Transverse colon (tissue), 4 donors: ENCODE results near the gene CCL8.

ENCODE experiments used
- POLR2A ChIP-seq: fragments of 450-650 bp; IDR thresholded peaks from one replicate; pipeline ENCODE4 v1.6.1; 2016; ENCODE audit warnings: antibody characterized with exemption, mild to moderate bottlenecking, moderate library complexity
- POLR2AphosphoS5 ChIP-seq, 3 donors: sonication (generic); formaldehyde crosslinking; IDR thresholded peaks; one replicate each; pipeline ENCODE4 v1.6.1; 2016; ENCODE audit warnings: antibody characterized with exemption in 3 of 3
- TF ChIP-seq, protein P1 (sequence below), 5 experiments: fragments of 200-600 bp in 3 of 5; fragments of 450-650 bp in 2 of 5; sonication (generic) in 3 of 5; IDR thresholded peaks; 1 replicate in 2 of 5; 2 replicates in 3 of 5; pipeline ENCODE4 v1.5.1; 2016 to 2017; ENCODE audit warnings: antibody characterized with exemption in 5 of 5, inconsistent platforms in 3 of 5, mild to moderate bottlenecking in 2 of 5, moderate library complexity in 1 of 5

DNA sequence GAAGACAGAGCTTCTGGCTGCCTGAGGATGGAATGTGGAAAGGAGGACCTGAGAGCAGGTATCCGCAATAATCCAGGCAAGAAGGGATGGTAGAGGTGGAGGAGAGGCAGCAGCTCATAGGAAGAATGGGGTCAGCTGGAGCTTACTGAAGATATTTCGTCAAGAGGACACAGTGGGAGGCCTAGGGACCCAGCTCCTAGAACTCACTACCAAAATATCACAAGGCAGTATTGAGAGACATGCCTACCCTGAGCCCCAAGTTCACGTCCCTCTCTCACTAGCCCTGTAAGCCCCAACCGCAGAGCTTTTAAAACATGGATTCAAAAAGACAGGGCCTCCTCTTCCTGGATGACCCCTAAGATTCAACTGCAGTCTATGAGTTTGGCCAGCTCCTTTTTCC lies 14.2 kb upstream of the CCL8 start:
- TF ChIP-seq, protein P1, sequence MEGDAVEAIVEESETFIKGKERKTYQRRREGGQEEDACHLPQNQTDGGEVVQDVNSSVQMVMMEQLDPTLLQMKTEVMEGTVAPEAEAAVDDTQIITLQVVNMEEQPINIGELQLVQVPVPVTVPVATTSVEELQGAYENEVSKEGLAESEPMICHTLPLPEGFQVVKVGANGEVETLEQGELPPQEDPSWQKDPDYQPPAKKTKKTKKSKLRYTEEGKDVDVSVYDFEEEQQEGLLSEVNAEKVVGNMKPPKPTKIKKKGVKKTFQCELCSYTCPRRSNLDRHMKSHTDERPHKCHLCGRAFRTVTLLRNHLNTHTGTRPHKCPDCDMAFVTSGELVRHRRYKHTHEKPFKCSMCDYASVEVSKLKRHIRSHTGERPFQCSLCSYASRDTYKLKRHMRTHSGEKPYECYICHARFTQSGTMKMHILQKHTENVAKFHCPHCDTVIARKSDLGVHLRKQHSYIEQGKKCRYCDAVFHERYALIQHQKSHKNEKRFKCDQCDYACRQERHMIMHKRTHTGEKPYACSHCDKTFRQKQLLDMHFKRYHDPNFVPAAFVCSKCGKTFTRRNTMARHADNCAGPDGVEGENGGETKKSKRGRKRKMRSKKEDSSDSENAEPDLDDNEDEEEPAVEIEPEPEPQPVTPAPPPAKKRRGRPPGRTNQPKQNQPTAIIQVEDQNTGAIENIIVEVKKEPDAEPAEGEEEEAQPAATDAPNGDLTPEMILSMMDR (IDR thresholded peaks at IDR 0.05) = no peak
- no peak for TF ChIP-seq POLR2A
- no peak for TF ChIP-seq POLR2AphosphoS5 (IDR thresholded peaks at IDR 0.05)
